Endothelial cell of umbilical vein (primary cell): ENCODE measurements around the gene MROH2A. TPM values are rescaled to one million over a fixed set of nuclear protein-coding genes. Genes with fewer than 3 reads are reported as not detected.

Experiments used
- BruUV-seq: library from RNA; stranded (reverse); fragments of 400-500 nt; replicated peaks from 2 replicates; lab custom pipeline; 2021; lab: Mats Ljungman, UMichigan
- CTCF ChIA-PET: fragments of 300-600, 350-600 bp; sonication (Branson Sonifier 250); formaldehyde crosslinking; loops from one replicate; lab custom pipeline; 2021; ENCODE audit warnings: antibody characterized with exemption, inconsistent platforms; lab: Charles Lee
- POLR2A ChIA-PET: fragments of 300-600, 350-600 bp; sonication (Branson Sonifier 250); formaldehyde crosslinking; loops from one replicate; lab custom pipeline; 2021; ENCODE audit warnings: antibody characterized with exemption, inconsistent platforms; lab: Charles Lee
- DNase-seq: peaks from one replicate; pipeline ENCODE4 v3.0.0-alpha.2; 2011; ENCODE audit warnings: low read depth, low spot score
- FAIRE-seq: peaks from 2 replicates; lab custom pipeline; 2011; peaks lifted over from hg19 to GRCh38; lab: Jason Lieb, UNC
- H2AFZ ChIP-seq: 2 replicates; pipeline ENCODE4 v1.6.0; 2012; ENCODE audit warnings: low read depth, low read length, control low read depth, inconsistent platforms
- H3K27ac ChIP-seq: 2 replicates; pipeline ENCODE4 v1.5.1; 2011; ENCODE audit warnings: low read depth, mild to moderate bottlenecking, control low read depth, low read length, moderate library complexity; ENCODE audit not compliant: insufficient read depth
- H3K27me3 ChIP-seq, 2 experiments: 2 replicates each; pipeline versions ENCODE4 v1.6.0 to v1.6.1; 2011; ENCODE audit warnings: low read length in 2 of 2, mixed read lengths in 1 of 2; ENCODE audit not compliant: control insufficient read depth in 2 of 2, insufficient read depth in 2 of 2
- H3K36me3 ChIP-seq, 2 experiments: 2 replicates in 1 of 2; 3 replicates in 1 of 2; pipeline ENCODE4 v1.5.1; 2011; ENCODE audit warnings: low read length in 2 of 2, mild to moderate bottlenecking in 1 of 2, moderate library complexity in 1 of 2; ENCODE audit not compliant: control insufficient read depth in 2 of 2, insufficient read depth in 2 of 2; ENCODE audit errors: extremely low read depth in 1 of 2
- H3K4me1 ChIP-seq: 3 replicates; pipeline ENCODE4 v1.5.1; 2011; ENCODE audit warnings: mild to moderate bottlenecking, low read length; ENCODE audit not compliant: control insufficient read depth, insufficient read depth; ENCODE audit errors: extremely low read depth
- H3K4me2 ChIP-seq: 2 replicates; pipeline ENCODE4 v1.6.1; 2011; ENCODE audit warnings: low read length, control low read depth, mixed read lengths; ENCODE audit not compliant: insufficient read depth
- H3K4me3 ChIP-seq, 3 experiments: fragments of 200-600 bp in 1 of 3; sonication (generic), shearing (Covaris generic) in 1 of 3; replicated peaks in 1 of 3; 2 replicates each; pipeline ENCODE4 v1.5.1; 2011 to 2016; ENCODE audit warnings: control low read depth in 3 of 3, low read length in 3 of 3, mild to moderate bottlenecking in 2 of 3, inconsistent platforms in 1 of 3, low read depth in 1 of 3, moderate library complexity in 1 of 3; ENCODE audit not compliant: insufficient read depth in 1 of 3
- H3K79me2 ChIP-seq: 2 replicates; pipeline ENCODE4 v1.6.0; 2012; ENCODE audit warnings: low read length, inconsistent platforms; ENCODE audit not compliant: control insufficient read depth, insufficient read depth
- H3K9ac ChIP-seq: replicated peaks from 2 replicates; pipeline ENCODE3; 2011; ENCODE audit warnings: low read length, control low read depth; ENCODE audit not compliant: insufficient read depth; ENCODE audit errors: extremely low read depth
- H3K9me1 ChIP-seq: replicated peaks from 3 replicates; pipeline ENCODE4 v1.6.0; 2011; ENCODE audit warnings: mild to moderate bottlenecking, low read length; ENCODE audit not compliant: control insufficient read depth, insufficient read depth; ENCODE audit errors: extremely low read depth
- H3K9me3 ChIP-seq: replicated peaks from 2 replicates; pipeline ENCODE4 v1.5.1; 2012; ENCODE audit warnings: low read length, inconsistent platforms; ENCODE audit not compliant: control insufficient read depth, insufficient read depth
- H4K20me1 ChIP-seq: replicated peaks from 2 replicates; pipeline ENCODE3; 2011; ENCODE audit warnings: mild to moderate bottlenecking, low read length; ENCODE audit not compliant: control insufficient read depth, insufficient read depth; ENCODE audit errors: extremely low read depth
- EZH2 ChIP-seq: IDR thresholded peaks from 2 replicates; pipeline ENCODE4 v1.6.1; 2012; ENCODE audit warnings: borderline replicate concordance, low read depth, mild to moderate bottlenecking, moderate library complexity, low read length, inconsistent platforms; ENCODE audit not compliant: severe bottlenecking
- FOS ChIP-seq: IDR thresholded peaks from 2 replicates; pipeline ENCODE4 v1.6.1; 2011; ENCODE audit warnings: mild to moderate bottlenecking, low read length, moderate library complexity, borderline replicate concordance; ENCODE audit not compliant: insufficient read depth
- GATA2 ChIP-seq: IDR thresholded peaks from 2 replicates; pipeline ENCODE4 v1.7.0; 2011; ENCODE audit warnings: low read depth, mild to moderate bottlenecking, moderate library complexity, mixed read lengths, low read length; ENCODE audit not compliant: insufficient read length, insufficient read depth
- JUN ChIP-seq: IDR thresholded peaks from 2 replicates; pipeline ENCODE4 v1.6.1; 2011; ENCODE audit warnings: borderline replicate concordance, low read depth; ENCODE audit not compliant: insufficient read length, insufficient read depth
- MYC ChIP-seq: IDR thresholded peaks from one replicate; pipeline ENCODE4 v1.6.1; 2011; ENCODE audit warnings: mild to moderate bottlenecking, low read depth, low read length
- POLR2A ChIP-seq: IDR thresholded peaks from 2 replicates; pipeline ENCODE4 v1.6.1; 2012; ENCODE audit warnings: low read depth, mild to moderate bottlenecking, control low read depth, low read length
- POLR2AphosphoS5 ChIP-seq: IDR thresholded peaks from 2 replicates; pipeline ENCODE4 v1.6.1; 2012; ENCODE audit warnings: low read depth, mild to moderate bottlenecking, control low read depth, low read length, moderate library complexity; ENCODE audit not compliant: insufficient read depth
- dilution Hi-C: fragments of 300-500 bp; cut with MboI; formaldehyde crosslinking; loops from one replicate; pipeline ENCODE4 v1.15.0; 2019; ENCODE audit warnings: low sequenced_read_pairs; ENCODE audit not compliant: extremely low pct_ligation_motif_present
- intact Hi-C: fragments of 100-400 bp; cut with micrococcal nuclease; formaldehyde crosslinking; loops from one replicate; pipeline ENCODE4 v1.10.0; 2022
- polyA plus RNA-seq, 4 experiments: library from polyadenylated mRNA; depleted of rRNA in 3 of 4; stranded (reverse) in 3 of 4; unstranded in 1 of 4; fragments of >200 nt; gene quantifications; 2 replicates each; pipeline versions ENCODE4 v1.2.1 to v1.2.3, GENCODE V29; 2011 to 2012; ENCODE audit warnings: missing spikeins in 1 of 4
- total RNA-seq: library from RNA; stranded (reverse); gene quantifications from 2 replicates; pipeline ENCODE4 v1.2.3, GENCODE V29; 2021
- TF ChIP-seq, protein P1 (sequence below), 2 donors: IDR thresholded peaks; 1 replicate in 1 of 2; 2 replicates in 1 of 2; pipeline ENCODE4 v1.5.1; 2011; ENCODE audit warnings: low read length in 2 of 2, mild to moderate bottlenecking in 2 of 2, moderate library complexity in 2 of 2, control low read depth in 1 of 2, inconsistent platforms in 1 of 2, low read depth in 1 of 2; ENCODE audit not compliant: insufficient read depth in 1 of 2; ENCODE audit errors: extremely low read depth in 1 of 2
- TF ChIP-seq, protein P2 (sequence below): IDR thresholded peaks from 2 replicates; pipeline ENCODE4 v1.6.1; 2011; ENCODE audit not compliant: insufficient read depth, insufficient read length

MROH2A gene
- total and polyA plus RNA-seq, 2 donors (not counting 3 experiments of a cell fraction or from before 2014, with no cell fraction given): not detected

DNA sequence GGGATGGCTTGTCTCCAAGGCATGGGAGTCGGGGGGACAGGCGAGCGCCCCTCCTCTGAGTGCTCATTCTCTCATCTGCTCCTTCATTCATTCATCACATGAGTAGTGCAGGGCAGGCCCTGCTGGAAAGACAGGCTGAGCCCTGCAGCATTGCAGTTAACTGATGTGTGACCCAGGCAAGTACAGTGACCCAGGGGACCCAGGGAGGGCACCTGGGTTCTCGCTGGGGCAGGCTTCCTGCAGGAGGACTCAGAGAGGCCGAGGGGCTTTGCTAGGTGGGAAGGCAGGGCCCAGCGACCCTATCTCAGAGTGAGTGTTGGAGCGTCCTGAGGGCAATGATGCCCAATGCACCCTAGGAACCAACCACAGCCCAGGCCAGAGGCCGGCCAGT, 45.6 kb downstream of the MROH2A start:
- intact Hi-C loops: no loop called here
- BruUV-seq: no TSS peak
- ChIA-PET CTCF (interaction anchor here (0.6 kb wide), 1 partner anchor 294 kb away, joined by 4 read pairs; no protein-coding TSS in a partner anchor), POLR2A (no interaction called here)
- H3K79me2 ChIP-seq: no peaks in the 10 kb centered on the region
- no peaks in the 10 kb centered on the region for H3K9me3 ChIP-seq
- TF ChIP-seq JUN (no peak), MYC (no peak), EZH2 (no peak), GATA2 (no peak), POLR2AphosphoS5 (no peak), POLR2A (no peak), FOS (no peak)
- TF ChIP-seq, protein P1, sequence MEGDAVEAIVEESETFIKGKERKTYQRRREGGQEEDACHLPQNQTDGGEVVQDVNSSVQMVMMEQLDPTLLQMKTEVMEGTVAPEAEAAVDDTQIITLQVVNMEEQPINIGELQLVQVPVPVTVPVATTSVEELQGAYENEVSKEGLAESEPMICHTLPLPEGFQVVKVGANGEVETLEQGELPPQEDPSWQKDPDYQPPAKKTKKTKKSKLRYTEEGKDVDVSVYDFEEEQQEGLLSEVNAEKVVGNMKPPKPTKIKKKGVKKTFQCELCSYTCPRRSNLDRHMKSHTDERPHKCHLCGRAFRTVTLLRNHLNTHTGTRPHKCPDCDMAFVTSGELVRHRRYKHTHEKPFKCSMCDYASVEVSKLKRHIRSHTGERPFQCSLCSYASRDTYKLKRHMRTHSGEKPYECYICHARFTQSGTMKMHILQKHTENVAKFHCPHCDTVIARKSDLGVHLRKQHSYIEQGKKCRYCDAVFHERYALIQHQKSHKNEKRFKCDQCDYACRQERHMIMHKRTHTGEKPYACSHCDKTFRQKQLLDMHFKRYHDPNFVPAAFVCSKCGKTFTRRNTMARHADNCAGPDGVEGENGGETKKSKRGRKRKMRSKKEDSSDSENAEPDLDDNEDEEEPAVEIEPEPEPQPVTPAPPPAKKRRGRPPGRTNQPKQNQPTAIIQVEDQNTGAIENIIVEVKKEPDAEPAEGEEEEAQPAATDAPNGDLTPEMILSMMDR (IDR thresholded peaks at IDR 0.05; ENCODE audit: extremely low read depth in 1 of 2, insufficient read depth in 1 of 2, low read depth in 1 of 2, low read length in 2 of 2): no peak
- TF ChIP-seq, protein P2, sequence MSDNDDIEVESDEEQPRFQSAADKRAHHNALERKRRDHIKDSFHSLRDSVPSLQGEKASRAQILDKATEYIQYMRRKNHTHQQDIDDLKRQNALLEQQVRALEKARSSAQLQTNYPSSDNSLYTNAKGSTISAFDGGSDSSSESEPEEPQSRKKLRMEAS: no peak
- H3K4me1 ChIP-seq: no peaks in the 10 kb centered on the region
- H2AFZ ChIP-seq: no peak overlapping the region
- H3K4me2 ChIP-seq: no peak overlapping the region
- H3K36me3 ChIP-seq: no peaks in the 10 kb centered on the region
- dilution Hi-C loops: no loop called here
- no peak for DNase-seq
- H3K4me3 ChIP-seq: no peak overlapping the region
- H3K27me3 ChIP-seq: no peaks in the 10 kb centered on the region
- H3K9ac ChIP-seq: no peak overlapping the region
- no peaks in the 10 kb centered on the region for H3K9me1 ChIP-seq
- FAIRE-seq: no peak
- H4K20me1 ChIP-seq: no peaks in the 10 kb centered on the region
- no peak overlapping the region for H3K27ac ChIP-seq
